Measurements from ENCODE around the gene HTATSF1.

The HTATSF1 gene

DNA sequence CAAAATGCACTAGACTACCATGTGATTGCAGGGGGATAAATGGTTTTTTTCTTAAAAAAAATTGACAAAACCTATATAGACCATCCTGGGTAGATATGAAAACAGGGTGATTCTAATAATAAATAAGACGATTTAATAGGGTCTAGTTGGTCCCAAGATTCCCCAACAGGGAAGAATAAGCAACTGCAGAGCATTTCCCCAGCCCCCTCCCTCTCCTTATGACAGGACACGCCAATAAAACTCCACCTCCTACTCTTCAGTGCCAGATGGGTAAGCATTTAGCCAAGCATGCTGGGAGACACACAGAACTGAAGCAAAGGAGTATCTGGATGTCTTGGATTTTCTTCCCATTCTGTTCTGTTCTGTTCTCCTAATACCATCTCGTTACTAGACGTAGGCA, 9.7 kb upstream of the HTATSF1 start, which contains the start of gene BRS3:
Gene BRS3, plus strand, starts transcription at position 301 of the 400 bp plus-strand sequence. CDS start 168 bp downstream, outside the sequence.
- TF ChIP-seq TCF12 (IDR thresholded peaks at IDR 0.05; ENCODE audit: low read depth) (no peak), EGR1 (IDR thresholded peaks at IDR 0.05) (no peak), RAD21 (IDR thresholded peaks at IDR 0.05; ENCODE audit: low read depth) (no peak), YY1 (IDR thresholded peaks at IDR 0.05; ENCODE audit: low read depth) (no peak), NFIC (IDR thresholded peaks at IDR 0.05) (no peak), CEBPB (IDR thresholded peaks at IDR 0.05) (no peak), EP300 (IDR thresholded peaks at IDR 0.05; ENCODE audit: borderline replicate concordance) (no peak), FOXM1 (IDR thresholded peaks at IDR 0.05; ENCODE audit: borderline replicate concordance, low read depth) (no peak), ZBTB7A (IDR thresholded peaks at IDR 0.05; ENCODE audit: low read depth) (no peak), CREB1 (IDR thresholded peaks at IDR 0.05; ENCODE audit: low read depth) (no peak)
- TF ChIP-seq, protein P1, sequence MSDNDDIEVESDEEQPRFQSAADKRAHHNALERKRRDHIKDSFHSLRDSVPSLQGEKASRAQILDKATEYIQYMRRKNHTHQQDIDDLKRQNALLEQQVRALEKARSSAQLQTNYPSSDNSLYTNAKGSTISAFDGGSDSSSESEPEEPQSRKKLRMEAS (IDR thresholded peaks at IDR 0.05) = no peak
- TF ChIP-seq, protein P2, sequence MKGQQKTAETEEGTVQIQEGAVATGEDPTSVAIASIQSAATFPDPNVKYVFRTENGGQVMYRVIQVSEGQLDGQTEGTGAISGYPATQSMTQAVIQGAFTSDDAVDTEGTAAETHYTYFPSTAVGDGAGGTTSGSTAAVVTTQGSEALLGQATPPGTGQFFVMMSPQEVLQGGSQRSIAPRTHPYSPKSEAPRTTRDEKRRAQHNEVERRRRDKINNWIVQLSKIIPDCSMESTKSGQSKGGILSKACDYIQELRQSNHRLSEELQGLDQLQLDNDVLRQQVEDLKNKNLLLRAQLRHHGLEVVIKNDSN (IDR thresholded peaks at IDR 0.05) = no peak

DNA sequence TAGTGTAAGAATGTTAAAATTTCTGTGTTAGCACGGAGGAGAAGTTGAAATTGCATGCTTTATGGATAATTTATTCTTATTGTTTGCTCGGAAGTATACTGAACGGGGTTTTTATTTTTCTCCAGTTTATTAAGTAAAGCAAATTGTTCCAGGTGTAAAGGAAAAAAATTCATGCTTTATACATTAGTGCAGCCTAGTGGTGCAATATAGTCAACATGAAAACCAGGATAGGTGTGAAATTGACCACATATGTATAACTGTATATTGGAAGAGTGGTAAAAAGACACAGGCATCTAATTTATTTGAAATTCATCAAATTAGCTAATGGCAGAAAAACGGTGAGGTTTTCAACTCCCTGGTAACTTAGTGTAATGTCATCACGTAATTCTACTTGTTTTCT, 8.7 kb upstream of the HTATSF1 start:
- no peak for TF ChIP-seq CREB1 (IDR thresholded peaks at IDR 0.05; ENCODE audit: low read depth)
- TF ChIP-seq EGR1 (IDR thresholded peaks at IDR 0.05) = no peak
- no peak for TF ChIP-seq YY1 (IDR thresholded peaks at IDR 0.05; ENCODE audit: low read depth)
- TF ChIP-seq, protein P1 (IDR thresholded peaks at IDR 0.05) = no peak
- TF ChIP-seq, protein P2 (IDR thresholded peaks at IDR 0.05) = no peak
- no peak for TF ChIP-seq CEBPB (IDR thresholded peaks at IDR 0.05)
- TF ChIP-seq FOXM1 (IDR thresholded peaks at IDR 0.05; ENCODE audit: borderline replicate concordance, low read depth) = no peak
- no peak for TF ChIP-seq TAF1 (IDR thresholded peaks at IDR 0.05; ENCODE audit: low read depth)
- no peak for TF ChIP-seq NFIC (IDR thresholded peaks at IDR 0.05)

DNA sequence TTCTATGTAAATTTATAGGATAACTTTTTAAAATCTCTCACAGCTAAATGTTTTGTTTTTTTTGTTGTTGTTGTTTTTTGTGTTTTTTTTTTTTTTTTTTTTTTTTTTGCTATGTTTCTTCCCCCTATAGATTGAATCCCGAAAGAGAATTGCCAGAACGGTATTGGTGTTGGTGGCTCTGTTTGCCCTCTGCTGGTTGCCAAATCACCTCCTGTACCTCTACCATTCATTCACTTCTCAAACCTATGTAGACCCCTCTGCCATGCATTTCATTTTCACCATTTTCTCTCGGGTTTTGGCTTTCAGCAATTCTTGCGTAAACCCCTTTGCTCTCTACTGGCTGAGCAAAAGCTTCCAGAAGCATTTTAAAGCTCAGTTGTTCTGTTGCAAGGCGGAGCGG, 5.6 kb upstream of the HTATSF1 start:
- no peak for TF ChIP-seq EGR1 (IDR thresholded peaks at IDR 0.05)

DNA sequence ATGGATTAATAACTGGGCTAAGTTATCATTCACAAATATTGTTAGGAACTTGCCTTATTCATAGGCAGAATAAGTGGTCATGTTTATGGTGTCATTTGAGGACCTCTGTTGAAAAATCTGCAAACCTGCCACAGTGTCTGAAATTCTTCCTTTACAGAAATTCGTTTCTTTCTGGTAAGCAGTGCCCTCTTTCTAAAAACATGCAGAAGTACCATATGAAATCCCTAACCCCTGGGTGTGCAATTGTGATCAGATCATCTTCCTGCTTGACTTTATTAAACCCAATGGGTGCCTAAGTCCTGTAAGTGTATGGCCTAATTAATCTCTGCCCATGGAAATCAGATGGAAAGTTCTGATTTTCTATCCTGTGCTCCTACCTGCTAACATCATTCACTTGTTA, 4.4 kb upstream of the HTATSF1 start:
- TF ChIP-seq NFIC (IDR thresholded peaks at IDR 0.05) (no peak), TEAD4 (IDR thresholded peaks at IDR 0.05) (no peak), EGR1 (IDR thresholded peaks at IDR 0.05) (no peak), CEBPB (IDR thresholded peaks at IDR 0.05) (no peak), YY1 (IDR thresholded peaks at IDR 0.05; ENCODE audit: low read depth) (no peak), TAF1 (IDR thresholded peaks at IDR 0.05; ENCODE audit: low read depth) (no peak), ZBTB7A (IDR thresholded peaks at IDR 0.05; ENCODE audit: low read depth) (no peak), CREB1 (IDR thresholded peaks at IDR 0.05; ENCODE audit: low read depth) (no peak)
- TF ChIP-seq, protein P3, sequence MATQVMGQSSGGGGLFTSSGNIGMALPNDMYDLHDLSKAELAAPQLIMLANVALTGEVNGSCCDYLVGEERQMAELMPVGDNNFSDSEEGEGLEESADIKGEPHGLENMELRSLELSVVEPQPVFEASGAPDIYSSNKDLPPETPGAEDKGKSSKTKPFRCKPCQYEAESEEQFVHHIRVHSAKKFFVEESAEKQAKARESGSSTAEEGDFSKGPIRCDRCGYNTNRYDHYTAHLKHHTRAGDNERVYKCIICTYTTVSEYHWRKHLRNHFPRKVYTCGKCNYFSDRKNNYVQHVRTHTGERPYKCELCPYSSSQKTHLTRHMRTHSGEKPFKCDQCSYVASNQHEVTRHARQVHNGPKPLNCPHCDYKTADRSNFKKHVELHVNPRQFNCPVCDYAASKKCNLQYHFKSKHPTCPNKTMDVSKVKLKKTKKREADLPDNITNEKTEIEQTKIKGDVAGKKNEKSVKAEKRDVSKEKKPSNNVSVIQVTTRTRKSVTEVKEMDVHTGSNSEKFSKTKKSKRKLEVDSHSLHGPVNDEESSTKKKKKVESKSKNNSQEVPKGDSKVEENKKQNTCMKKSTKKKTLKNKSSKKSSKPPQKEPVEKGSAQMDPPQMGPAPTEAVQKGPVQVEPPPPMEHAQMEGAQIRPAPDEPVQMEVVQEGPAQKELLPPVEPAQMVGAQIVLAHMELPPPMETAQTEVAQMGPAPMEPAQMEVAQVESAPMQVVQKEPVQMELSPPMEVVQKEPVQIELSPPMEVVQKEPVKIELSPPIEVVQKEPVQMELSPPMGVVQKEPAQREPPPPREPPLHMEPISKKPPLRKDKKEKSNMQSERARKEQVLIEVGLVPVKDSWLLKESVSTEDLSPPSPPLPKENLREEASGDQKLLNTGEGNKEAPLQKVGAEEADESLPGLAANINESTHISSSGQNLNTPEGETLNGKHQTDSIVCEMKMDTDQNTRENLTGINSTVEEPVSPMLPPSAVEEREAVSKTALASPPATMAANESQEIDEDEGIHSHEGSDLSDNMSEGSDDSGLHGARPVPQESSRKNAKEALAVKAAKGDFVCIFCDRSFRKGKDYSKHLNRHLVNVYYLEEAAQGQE (IDR thresholded peaks at IDR 0.05; ENCODE audit: low read depth) = no peak
- TF ChIP-seq, protein P2 (IDR thresholded peaks at IDR 0.05) = no peak

DNA sequence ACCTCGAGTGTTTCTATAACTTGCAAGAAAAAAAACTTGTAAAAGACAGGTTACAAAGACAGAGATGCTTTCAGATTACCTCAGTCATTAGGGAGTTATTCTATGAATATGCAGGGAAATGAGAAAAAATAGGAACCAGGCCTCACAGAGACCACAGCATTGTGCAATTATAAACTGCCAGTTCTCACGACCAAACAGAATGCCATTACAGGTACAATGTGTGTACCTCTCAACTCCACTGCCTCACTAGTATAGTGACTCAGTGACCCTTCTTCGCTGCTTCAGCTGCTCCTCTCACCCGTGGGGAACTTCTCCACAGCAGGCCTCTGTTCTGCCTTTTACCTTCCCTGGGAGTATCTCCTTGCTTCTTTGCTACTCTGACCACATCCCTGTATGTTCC, 2.3 kb upstream of the HTATSF1 start:
- TF ChIP-seq, protein P1 (IDR thresholded peaks at IDR 0.05) = no peak
- TF ChIP-seq YY1 (IDR thresholded peaks at IDR 0.05; ENCODE audit: low read depth) (no peak), EP300 (IDR thresholded peaks at IDR 0.05; ENCODE audit: borderline replicate concordance) (no peak), RAD21 (IDR thresholded peaks at IDR 0.05; ENCODE audit: low read depth) (no peak), EGR1 (IDR thresholded peaks at IDR 0.05) (no peak), CEBPB (IDR thresholded peaks at IDR 0.05) (no peak), NFIC (IDR thresholded peaks at IDR 0.05) (no peak), FOXM1 (IDR thresholded peaks at IDR 0.05; ENCODE audit: borderline replicate concordance, low read depth) (no peak), ZBTB7A (IDR thresholded peaks at IDR 0.05; ENCODE audit: low read depth) (no peak), CREB1 (IDR thresholded peaks at IDR 0.05; ENCODE audit: low read depth) (no peak), TEAD4 (IDR thresholded peaks at IDR 0.05) (no peak), TCF12 (IDR thresholded peaks at IDR 0.05; ENCODE audit: low read depth) (no peak), TAF1 (IDR thresholded peaks at IDR 0.05; ENCODE audit: low read depth) (no peak)
- TF ChIP-seq, protein P3 (IDR thresholded peaks at IDR 0.05; ENCODE audit: low read depth) = no peak
- TF ChIP-seq, protein P2 (IDR thresholded peaks at IDR 0.05) = no peak

All from Ishikawa (cell line).